Suprapubic skin (tissue), 4 donors: ENCODE measurements around the gene IFIT5. TPM values are rescaled to one million over a fixed set of nuclear protein-coding genes. Genes with fewer than 3 reads are reported as not detected.

ENCODE experiments used
- DNase-seq, 2 donors: peaks; one replicate each; pipeline ENCODE4 v3.0.0-alpha.2; 2019; ENCODE audit warnings: low spot score in 2 of 2
- H3K27ac ChIP-seq: fragments of 200-600 bp; sonication (generic); one replicate; pipeline ENCODE4 v1.5.1; 2019
- H3K27me3 ChIP-seq: fragments of 200-600 bp; sonication (generic); one replicate; pipeline ENCODE4 v1.5.1; 2019
- H3K36me3 ChIP-seq: fragments of 200-600 bp; sonication (generic); one replicate; pipeline ENCODE4 v1.5.1; 2019
- H3K4me1 ChIP-seq: fragments of 200-600 bp; sonication (generic); one replicate; pipeline ENCODE4 v1.5.1; 2019
- H3K4me3 ChIP-seq: fragments of 200-600 bp; sonication (generic); one replicate; pipeline ENCODE4 v1.5.1; 2019; ENCODE audit warnings: mild to moderate bottlenecking
- H3K9me3 ChIP-seq: fragments of 200-600 bp; sonication (generic); one replicate; pipeline ENCODE4 v1.5.1; 2019
- EP300 ChIP-seq: sonication (generic); formaldehyde crosslinking; IDR thresholded peaks from one replicate; pipeline ENCODE4 v1.6.1; 2017; ENCODE audit warnings: antibody characterized with exemption
- POLR2A ChIP-seq, 2 donors: fragments of 450-650 bp; IDR thresholded peaks; one replicate each; pipeline ENCODE4 v1.6.1; 2017; ENCODE audit warnings: antibody characterized with exemption in 2 of 2, mild to moderate bottlenecking in 2 of 2, moderate library complexity in 2 of 2
- POLR2AphosphoS5 ChIP-seq, 3 donors: sonication (generic); formaldehyde crosslinking; IDR thresholded peaks; one replicate each; pipeline ENCODE4 v1.6.1; 2017; ENCODE audit warnings: antibody characterized with exemption in 3 of 3
- WGBS: methylation state at CpG from one replicate; pipeline ENCODE4 v1.1.5; 2018; 5-methylcytosine and 5-hydroxymethylcytosine counted together
- total RNA-seq, 4 donors: library from RNA; depleted of rRNA; stranded (reverse); fragments of >200 nt; gene quantifications; one replicate each; pipeline ENCODE4 v1.1.0, GENCODE V29; 2016
- TF ChIP-seq, protein P1 (sequence below), 2 donors: fragments of 200-600 bp in 1 of 2; fragments of 450-650 bp in 1 of 2; sonication (generic) in 1 of 2; IDR thresholded peaks; one replicate each; pipeline ENCODE4 v1.5.1; 2016 to 2019; ENCODE audit warnings: antibody characterized with exemption in 2 of 2, mild to moderate bottlenecking in 1 of 2, moderate library complexity in 1 of 2

The IFIT5 gene
- total RNA-seq, 4 donors from 2014 or later, result 4.3 to 8.2 (median 6.3) TPM

DNA sequence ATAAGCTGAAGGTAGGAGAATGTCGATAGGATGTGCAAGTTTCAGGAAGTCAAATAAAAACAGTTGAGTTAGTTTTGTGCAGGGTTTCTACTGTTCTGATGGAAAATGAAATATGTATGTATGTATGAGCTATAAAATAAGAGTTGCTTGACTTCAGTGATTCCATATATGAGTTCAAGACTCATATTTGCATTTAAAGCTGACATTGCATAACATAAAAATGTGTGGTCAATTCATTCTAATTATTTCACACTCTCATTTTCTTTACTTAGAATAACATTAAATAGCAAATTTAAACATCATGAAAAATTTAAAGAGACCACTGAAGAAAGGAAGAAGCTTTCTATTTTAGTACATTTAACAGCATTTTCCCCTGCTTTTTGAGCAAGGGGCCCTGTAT is 37.8 kb downstream of the IFIT5 start:
- no peak overlapping the region for H3K4me3 ChIP-seq
- no peaks in the 10 kb centered on the region for H3K27me3 ChIP-seq
- DNase-seq, result no peak
- 55% methylated on average over 1 of the region's 1 CpG for WGBS
- no peaks in the 10 kb centered on the region for H3K36me3 ChIP-seq
- TF ChIP-seq POLR2A (IDR thresholded peaks at IDR 0.05) (no peak), EP300 (no peak), POLR2AphosphoS5 (IDR thresholded peaks at IDR 0.05) (no peak)
- TF ChIP-seq, protein P1, sequence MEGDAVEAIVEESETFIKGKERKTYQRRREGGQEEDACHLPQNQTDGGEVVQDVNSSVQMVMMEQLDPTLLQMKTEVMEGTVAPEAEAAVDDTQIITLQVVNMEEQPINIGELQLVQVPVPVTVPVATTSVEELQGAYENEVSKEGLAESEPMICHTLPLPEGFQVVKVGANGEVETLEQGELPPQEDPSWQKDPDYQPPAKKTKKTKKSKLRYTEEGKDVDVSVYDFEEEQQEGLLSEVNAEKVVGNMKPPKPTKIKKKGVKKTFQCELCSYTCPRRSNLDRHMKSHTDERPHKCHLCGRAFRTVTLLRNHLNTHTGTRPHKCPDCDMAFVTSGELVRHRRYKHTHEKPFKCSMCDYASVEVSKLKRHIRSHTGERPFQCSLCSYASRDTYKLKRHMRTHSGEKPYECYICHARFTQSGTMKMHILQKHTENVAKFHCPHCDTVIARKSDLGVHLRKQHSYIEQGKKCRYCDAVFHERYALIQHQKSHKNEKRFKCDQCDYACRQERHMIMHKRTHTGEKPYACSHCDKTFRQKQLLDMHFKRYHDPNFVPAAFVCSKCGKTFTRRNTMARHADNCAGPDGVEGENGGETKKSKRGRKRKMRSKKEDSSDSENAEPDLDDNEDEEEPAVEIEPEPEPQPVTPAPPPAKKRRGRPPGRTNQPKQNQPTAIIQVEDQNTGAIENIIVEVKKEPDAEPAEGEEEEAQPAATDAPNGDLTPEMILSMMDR (IDR thresholded peaks at IDR 0.05), result no peak
- H3K4me1 ChIP-seq, result peaks cover 3% of the 10 kb centered on the region
- H3K9me3 ChIP-seq, result no peaks in the 10 kb centered on the region
- no peak overlapping the region for H3K27ac ChIP-seq

DNA sequence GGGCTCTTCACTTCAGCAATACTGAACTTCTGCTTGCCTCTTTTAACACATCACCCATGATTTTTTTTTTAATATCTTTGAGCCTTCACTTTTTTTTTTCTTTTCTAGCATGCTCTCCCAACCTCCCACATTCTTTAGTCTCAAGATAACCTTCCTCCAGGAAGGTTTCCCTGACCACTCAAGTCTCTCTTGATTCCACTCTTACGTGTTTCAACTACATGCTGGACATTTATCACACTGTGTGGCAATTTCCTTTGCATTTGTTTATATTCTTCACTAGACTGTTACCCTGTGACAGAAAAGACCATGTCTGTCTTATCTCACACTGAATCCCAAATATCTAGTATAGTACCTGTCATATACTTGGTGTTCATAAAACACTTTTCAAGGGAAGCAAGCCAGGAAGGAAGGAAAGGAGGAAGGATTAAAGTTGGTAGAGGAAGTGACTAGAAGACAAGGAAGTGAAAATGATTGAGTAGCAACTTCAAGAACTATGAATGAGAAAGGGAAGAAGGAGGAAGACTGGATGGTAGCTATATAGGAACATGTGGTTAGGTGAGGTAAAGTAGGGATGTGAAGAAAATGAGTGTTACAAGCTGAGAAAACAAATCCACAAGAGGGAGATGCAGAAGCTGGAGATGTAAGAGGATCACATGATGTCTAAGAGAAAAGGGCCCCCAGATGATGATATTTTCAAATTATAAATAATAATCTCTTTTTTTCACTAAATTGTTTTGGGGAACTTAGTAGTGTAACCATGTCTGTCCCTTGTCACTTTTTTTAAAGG is 40.4 kb downstream of the IFIT5 start:
- H3K4me3 ChIP-seq, result no peak overlapping the region
- peaks cover 6% of the 10 kb centered on the region for H3K4me1 ChIP-seq
- TF ChIP-seq POLR2AphosphoS5 (IDR thresholded peaks at IDR 0.05) (no peak), EP300 (no peak), POLR2A (IDR thresholded peaks at IDR 0.05) (no peak)
- TF ChIP-seq, protein P1 (IDR thresholded peaks at IDR 0.05), result no peak
- no peaks in the 10 kb centered on the region for H3K27me3 ChIP-seq
- H3K9me3 ChIP-seq, result no peaks in the 10 kb centered on the region
- no peak for DNase-seq
- WGBS, result 100% methylated on average over 1 of the region's 1 CpG
- no peaks in the 10 kb centered on the region for H3K36me3 ChIP-seq
- no peak overlapping the region for H3K27ac ChIP-seq

DNA sequence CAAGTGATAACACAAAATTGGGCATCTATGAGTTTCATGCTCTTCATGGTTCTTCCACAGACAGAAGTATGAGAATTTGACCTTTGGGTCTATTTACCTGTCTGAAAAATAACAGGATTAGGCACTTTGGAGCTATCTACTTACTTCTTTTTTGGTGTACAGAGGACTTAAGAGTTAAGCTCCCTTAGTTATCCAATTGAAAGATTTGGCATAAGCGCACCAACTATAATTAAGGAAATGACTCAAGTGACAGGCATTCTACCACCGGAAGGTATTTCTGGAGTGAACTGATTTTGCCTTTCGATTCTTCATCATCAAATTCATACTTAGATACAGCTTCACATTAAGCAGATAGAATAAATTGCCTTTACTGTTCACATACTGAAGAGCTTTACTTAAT is 43.9 kb downstream of the IFIT5 start:
- no peak for DNase-seq
- no peaks in the 10 kb centered on the region for H3K27me3 ChIP-seq
- H3K27ac ChIP-seq, result no peak overlapping the region
- H3K4me3 ChIP-seq, result no peak overlapping the region
- no peaks in the 10 kb centered on the region for H3K36me3 ChIP-seq
- 23% methylated on average over 3 of the region's 3 CpGs for WGBS
- TF ChIP-seq POLR2A (IDR thresholded peaks at IDR 0.05) (no peak), POLR2AphosphoS5 (IDR thresholded peaks at IDR 0.05) (no peak), EP300 (no peak)
- TF ChIP-seq, protein P1 (IDR thresholded peaks at IDR 0.05), result no peak
- no peaks in the 10 kb centered on the region for H3K9me3 ChIP-seq
- peaks cover 3% of the 10 kb centered on the region for H3K4me1 ChIP-seq

DNA sequence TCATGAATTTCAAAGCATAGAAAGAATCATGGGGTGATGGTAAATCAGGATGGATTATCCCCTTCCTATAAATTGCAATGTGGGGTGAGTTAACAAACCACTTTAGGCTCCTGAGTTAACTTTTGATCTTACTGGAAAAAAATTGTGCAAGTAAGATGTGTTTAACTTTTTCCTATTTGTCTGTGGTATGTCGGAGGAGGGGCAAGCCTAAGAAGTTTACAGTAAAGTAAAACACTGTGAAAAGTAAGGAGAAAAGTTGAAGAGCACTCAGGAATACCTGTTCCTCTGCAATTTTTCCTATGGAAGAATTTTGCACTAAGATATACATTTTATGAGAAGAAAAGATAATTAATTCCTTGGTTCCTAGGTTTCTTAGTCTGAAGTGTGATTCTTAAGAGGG is 44.4 kb downstream of the IFIT5 start:
- Histone ChIP-seq H3K36me3 (no peaks in the 10 kb centered on the region), H3K4me1 (peaks cover 3% of the 10 kb centered on the region), H3K27me3 (no peaks in the 10 kb centered on the region), H3K9me3 (no peaks in the 10 kb centered on the region), H3K27ac (no peak overlapping the region), H3K4me3 (no peak overlapping the region)
- 80% methylated on average over 1 of the region's 1 CpG for WGBS
- TF ChIP-seq, protein P1 (IDR thresholded peaks at IDR 0.05), result no peak
- TF ChIP-seq EP300 (no peak), POLR2A (IDR thresholded peaks at IDR 0.05) (no peak), POLR2AphosphoS5 (IDR thresholded peaks at IDR 0.05) (no peak)
- DNase-seq, result no peak

DNA sequence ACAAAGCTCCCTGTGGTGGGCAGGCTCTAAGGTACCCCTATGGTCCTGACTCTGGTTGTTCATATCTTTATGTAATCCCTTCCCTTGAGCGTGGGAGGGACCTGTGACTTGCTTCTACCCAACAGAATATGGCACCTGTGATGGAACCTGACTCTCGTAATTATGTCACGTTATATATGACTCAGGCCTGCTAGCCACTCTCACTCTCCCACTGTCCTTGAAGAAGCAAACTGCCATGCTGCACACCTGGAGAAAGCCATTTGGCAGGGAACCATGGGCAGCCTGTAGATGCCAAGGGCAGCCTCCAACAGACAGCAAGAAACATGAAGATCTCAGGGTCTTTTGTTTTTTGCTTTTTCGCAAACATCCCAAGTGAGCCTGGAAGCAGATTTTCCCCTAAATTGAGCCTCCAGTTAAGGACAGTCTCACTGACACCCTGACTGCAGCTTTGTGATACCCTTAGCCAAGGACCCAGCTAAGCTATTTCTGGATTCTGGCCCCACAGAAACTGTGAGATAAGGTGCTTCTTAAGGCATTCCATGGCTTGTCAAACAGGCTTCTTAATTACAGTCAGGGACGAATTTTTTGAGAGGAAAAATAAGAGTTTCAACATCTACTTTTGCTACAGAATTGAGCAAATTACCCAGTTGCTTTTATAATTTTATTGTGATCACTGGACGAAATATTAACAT is 49.6 kb downstream of the IFIT5 start:
- H3K4me1 ChIP-seq, result peaks cover 7% of the 10 kb centered on the region
- no peaks in the 10 kb centered on the region for H3K27me3 ChIP-seq
- no peak for DNase-seq
- TF ChIP-seq POLR2A (IDR thresholded peaks at IDR 0.05) (no peak), POLR2AphosphoS5 (IDR thresholded peaks at IDR 0.05) (no peak), EP300 (no peak)
- TF ChIP-seq, protein P1 (IDR thresholded peaks at IDR 0.05), result no peak
- H3K27ac ChIP-seq, result no peak overlapping the region
- H3K36me3 ChIP-seq, result no peaks in the 10 kb centered on the region
- no peak overlapping the region for H3K4me3 ChIP-seq
- no peaks in the 10 kb centered on the region for H3K9me3 ChIP-seq
- 91% methylated on average over 6 of the region's 6 CpGs for WGBS
